A549 (cell line): Measurements from ENCODE around the gene TXNRD2.

Experiments
- CEBPB ChIP-seq, 2 experiments: fragments of >200 bp in 1 of 2; sonication (Bioruptor Twin) in 1 of 2; formaldehyde crosslinking in 1 of 2; IDR thresholded peaks; 2 replicates each; pipeline ENCODE4 v1.6.1; 2012 to 2016
- CTCF ChIP-seq: fragments of >200 bp; sonication (Bioruptor Twin); formaldehyde crosslinking; IDR thresholded peaks from 3 replicates; pipeline ENCODE4 v1.5.1; 2016
- KDM1A ChIP-seq: fragments of 200-600 bp; sonication (generic); IDR thresholded peaks from 2 replicates; pipeline ENCODE4 v1.6.1; 2016; ENCODE audit warnings: low read depth, mild to moderate bottlenecking
- KDM5A ChIP-seq: fragments of 200-600 bp; sonication (generic); IDR thresholded peaks from 2 replicates; pipeline ENCODE4 v1.6.1; 2016; ENCODE audit warnings: antibody characterized with exemption, mild to moderate bottlenecking
- MAFK ChIP-seq: fragments of 450-650 bp; IDR thresholded peaks from 2 replicates; pipeline ENCODE4 v1.6.1; 2014; ENCODE audit not compliant: partially characterized antibody
- MYC ChIP-seq: IDR thresholded peaks from 2 replicates; pipeline ENCODE4 v1.6.1; 2012; ENCODE audit warnings: mild to moderate bottlenecking, inconsistent platforms, low read length, improper control_type of control experiment, borderline replicate concordance
- POLR2A ChIP-seq: IDR thresholded peaks from 2 replicates; pipeline ENCODE4 v1.6.1; 2012; ENCODE audit warnings: mild to moderate bottlenecking, low read length
- POLR2AphosphoS2 ChIP-seq: conservative IDR thresholded peaks from 2 replicates; pipeline ENCODE4 v1.6.1; 2012; ENCODE audit warnings: low read length, improper control_type of control experiment, inconsistent platforms
- SMC3 ChIP-seq: fragments of >200 bp; sonication (Bioruptor Twin); formaldehyde crosslinking; IDR thresholded peaks from 3 replicates; pipeline ENCODE4 v1.6.1; 2018; ENCODE audit warnings: inconsistent platforms
- TF ChIP-seq, protein P1 (sequence below): fragments of 250-450 bp; sonication (Bioruptor Pico); IDR thresholded peaks from 2 replicates; pipeline ENCODE4 v1.5.0; 2020; ENCODE audit warnings: low read depth, mild to moderate bottlenecking, moderate library complexity

- TF ChIP-seq CEBPB (IDR thresholded peaks at IDR 0.05) (no peak), CTCF (no peak), MYC (no peak), POLR2A (no peak), POLR2AphosphoS2 (no peak), KDM1A (no peak), KDM5A (no peak), MAFK (no peak), SMC3 (no peak)
- TF ChIP-seq, protein P1, sequence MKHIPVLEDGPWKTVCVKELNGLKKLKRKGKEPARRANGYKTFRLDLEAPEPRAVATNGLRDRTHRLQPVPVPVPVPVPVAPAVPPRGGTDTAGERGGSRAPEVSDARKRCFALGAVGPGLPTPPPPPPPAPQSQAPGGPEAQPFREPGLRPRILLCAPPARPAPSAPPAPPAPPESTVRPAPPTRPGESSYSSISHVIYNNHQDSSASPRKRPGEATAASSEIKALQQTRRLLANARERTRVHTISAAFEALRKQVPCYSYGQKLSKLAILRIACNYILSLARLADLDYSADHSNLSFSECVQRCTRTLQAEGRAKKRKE (CRISPR knock-in tag), result no peak
These were observed 24.7 kb downstream of the TXNRD2 start for GRCh38 chr22:19916941-19917340.
